Upper lobe of left lung (tissue), 4 donors: Measurements from ENCODE around the gene EDEM2.

ENCODE experiments used
- CTCF ChIP-seq, 6 experiments: fragments of 450-650 bp in 4 of 6; fragments of 200-600 bp in 2 of 6; sonication (generic) in 2 of 6; IDR thresholded peaks; one replicate each; pipeline ENCODE4 v1.5.1; 2016 to 2019; ENCODE audit warnings: antibody characterized with exemption in 6 of 6
- EP300 ChIP-seq, 4 donors: sonication (generic); formaldehyde crosslinking; IDR thresholded peaks; one replicate each; pipeline ENCODE4 v1.5.1; 2017; ENCODE audit warnings: antibody characterized with exemption in 4 of 4, control low read depth in 2 of 4
- POLR2A ChIP-seq, 4 donors: fragments of 450-650 bp; IDR thresholded peaks; one replicate each; pipeline ENCODE4 v1.5.1; 2016 to 2017; ENCODE audit warnings: antibody characterized with exemption in 4 of 4, mild to moderate bottlenecking in 2 of 4
- POLR2AphosphoS5 ChIP-seq, 2 donors: sonication (generic); formaldehyde crosslinking; IDR thresholded peaks; one replicate each; pipeline ENCODE4 v1.5.1; 2017; ENCODE audit warnings: antibody characterized with exemption in 2 of 2

GRCh38 chr20:35176132-35176531 is 29.0 kb upstream of the EDEM2 start:
- TF ChIP-seq CTCF (IDR thresholded peaks at IDR 0.05): no peak
- TF ChIP-seq POLR2A (IDR thresholded peaks at IDR 0.05): no peak
- no peak for TF ChIP-seq EP300 (IDR thresholded peaks at IDR 0.05)
- no peak for TF ChIP-seq POLR2AphosphoS5 (IDR thresholded peaks at IDR 0.05)
